ENCODE measurements around the gene TBXAS1.

DNA sequence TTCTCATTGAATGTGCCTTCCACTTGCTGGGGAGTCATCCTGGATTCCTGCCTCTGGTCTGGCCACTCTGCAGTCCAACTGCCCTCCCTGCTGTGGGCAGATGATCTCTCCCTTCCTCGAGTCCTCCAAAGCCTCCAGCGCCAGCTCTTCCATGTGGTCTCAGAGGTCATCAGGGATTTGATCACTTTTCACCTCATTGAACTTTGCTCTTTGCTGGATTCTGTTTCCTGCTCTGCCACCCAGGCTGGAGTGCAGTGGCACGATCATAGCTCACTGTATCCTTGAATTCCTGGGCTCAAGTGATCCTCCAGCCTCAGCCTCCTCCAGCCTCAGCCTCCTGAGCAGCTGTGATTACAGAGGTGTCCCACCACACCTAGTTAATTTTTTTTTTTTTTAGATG, 22.1 kb upstream of the TBXAS1 start:
- TF ChIP-seq, protein P1, sequence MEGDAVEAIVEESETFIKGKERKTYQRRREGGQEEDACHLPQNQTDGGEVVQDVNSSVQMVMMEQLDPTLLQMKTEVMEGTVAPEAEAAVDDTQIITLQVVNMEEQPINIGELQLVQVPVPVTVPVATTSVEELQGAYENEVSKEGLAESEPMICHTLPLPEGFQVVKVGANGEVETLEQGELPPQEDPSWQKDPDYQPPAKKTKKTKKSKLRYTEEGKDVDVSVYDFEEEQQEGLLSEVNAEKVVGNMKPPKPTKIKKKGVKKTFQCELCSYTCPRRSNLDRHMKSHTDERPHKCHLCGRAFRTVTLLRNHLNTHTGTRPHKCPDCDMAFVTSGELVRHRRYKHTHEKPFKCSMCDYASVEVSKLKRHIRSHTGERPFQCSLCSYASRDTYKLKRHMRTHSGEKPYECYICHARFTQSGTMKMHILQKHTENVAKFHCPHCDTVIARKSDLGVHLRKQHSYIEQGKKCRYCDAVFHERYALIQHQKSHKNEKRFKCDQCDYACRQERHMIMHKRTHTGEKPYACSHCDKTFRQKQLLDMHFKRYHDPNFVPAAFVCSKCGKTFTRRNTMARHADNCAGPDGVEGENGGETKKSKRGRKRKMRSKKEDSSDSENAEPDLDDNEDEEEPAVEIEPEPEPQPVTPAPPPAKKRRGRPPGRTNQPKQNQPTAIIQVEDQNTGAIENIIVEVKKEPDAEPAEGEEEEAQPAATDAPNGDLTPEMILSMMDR (IDR thresholded peaks at IDR 0.05; ENCODE audit: low read depth, low read length, missing input control), result no peak
- TF ChIP-seq, protein P2, sequence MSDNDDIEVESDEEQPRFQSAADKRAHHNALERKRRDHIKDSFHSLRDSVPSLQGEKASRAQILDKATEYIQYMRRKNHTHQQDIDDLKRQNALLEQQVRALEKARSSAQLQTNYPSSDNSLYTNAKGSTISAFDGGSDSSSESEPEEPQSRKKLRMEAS (IDR thresholded peaks at IDR 0.05), result no peak
- TF ChIP-seq, protein P3, sequence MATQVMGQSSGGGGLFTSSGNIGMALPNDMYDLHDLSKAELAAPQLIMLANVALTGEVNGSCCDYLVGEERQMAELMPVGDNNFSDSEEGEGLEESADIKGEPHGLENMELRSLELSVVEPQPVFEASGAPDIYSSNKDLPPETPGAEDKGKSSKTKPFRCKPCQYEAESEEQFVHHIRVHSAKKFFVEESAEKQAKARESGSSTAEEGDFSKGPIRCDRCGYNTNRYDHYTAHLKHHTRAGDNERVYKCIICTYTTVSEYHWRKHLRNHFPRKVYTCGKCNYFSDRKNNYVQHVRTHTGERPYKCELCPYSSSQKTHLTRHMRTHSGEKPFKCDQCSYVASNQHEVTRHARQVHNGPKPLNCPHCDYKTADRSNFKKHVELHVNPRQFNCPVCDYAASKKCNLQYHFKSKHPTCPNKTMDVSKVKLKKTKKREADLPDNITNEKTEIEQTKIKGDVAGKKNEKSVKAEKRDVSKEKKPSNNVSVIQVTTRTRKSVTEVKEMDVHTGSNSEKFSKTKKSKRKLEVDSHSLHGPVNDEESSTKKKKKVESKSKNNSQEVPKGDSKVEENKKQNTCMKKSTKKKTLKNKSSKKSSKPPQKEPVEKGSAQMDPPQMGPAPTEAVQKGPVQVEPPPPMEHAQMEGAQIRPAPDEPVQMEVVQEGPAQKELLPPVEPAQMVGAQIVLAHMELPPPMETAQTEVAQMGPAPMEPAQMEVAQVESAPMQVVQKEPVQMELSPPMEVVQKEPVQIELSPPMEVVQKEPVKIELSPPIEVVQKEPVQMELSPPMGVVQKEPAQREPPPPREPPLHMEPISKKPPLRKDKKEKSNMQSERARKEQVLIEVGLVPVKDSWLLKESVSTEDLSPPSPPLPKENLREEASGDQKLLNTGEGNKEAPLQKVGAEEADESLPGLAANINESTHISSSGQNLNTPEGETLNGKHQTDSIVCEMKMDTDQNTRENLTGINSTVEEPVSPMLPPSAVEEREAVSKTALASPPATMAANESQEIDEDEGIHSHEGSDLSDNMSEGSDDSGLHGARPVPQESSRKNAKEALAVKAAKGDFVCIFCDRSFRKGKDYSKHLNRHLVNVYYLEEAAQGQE (IDR thresholded peaks at IDR 0.05), result no peak

Measured in liver (tissue), 2 donors.